OCI-LY7 (cell line): Measurements from ENCODE around the gene SURF4. TPM values are rescaled to one million over a fixed set of nuclear protein-coding genes. Genes with fewer than 3 reads are reported as not detected.

Experiments used
- BruUV-seq: library from RNA; stranded (reverse); fragments of 400-500 nt; replicated peaks from 2 replicates; lab custom pipeline; 2021; lab: Mats Ljungman, UMichigan
- CTCF ChIA-PET: fragments of 300-600 bp; sonication (Branson Sonifier 250); formaldehyde crosslinking; loops from one replicate; lab custom pipeline; 2022; ENCODE audit warnings: antibody characterized with exemption; ENCODE audit not compliant: unreplicated experiment; lab: Charles Lee
- POLR2A ChIA-PET: fragments of 300-600 bp; sonication (Branson Sonifier 250); formaldehyde crosslinking; loops from one replicate; lab custom pipeline; 2022; ENCODE audit warnings: antibody characterized with exemption; lab: Charles Lee
- DNase-seq: peaks from one replicate; pipeline ENCODE4 v3.0.0-alpha.2; 2015; ENCODE audit warnings: low spot score
- H2AFZ ChIP-seq: fragments of 200-600 bp; sonication (generic), shearing (Covaris generic); 2 replicates; pipeline ENCODE4 v1.6.1; 2014; ENCODE audit warnings: mild to moderate bottlenecking, antibody characterized with exemption, low read length, moderate library complexity
- H3K27ac ChIP-seq: fragments of 200-600 bp; sonication (generic); 2 replicates; pipeline ENCODE4 v1.5.1; 2014; ENCODE audit warnings: mixed run types, low read depth, mild to moderate bottlenecking, moderate library complexity, low read length, inconsistent platforms; ENCODE audit not compliant: poor library complexity, severe bottlenecking
- H3K36me3 ChIP-seq: fragments of 200-600 bp; sonication (generic); 2 replicates; pipeline ENCODE4 v1.6.1; 2014; ENCODE audit warnings: mild to moderate bottlenecking, antibody characterized with exemption, low read length, moderate library complexity, mixed read lengths; ENCODE audit not compliant: insufficient read depth
- H3K4me1 ChIP-seq: fragments of 200-600 bp; sonication (generic); 2 replicates; pipeline ENCODE4 v1.5.1; 2014; ENCODE audit warnings: mild to moderate bottlenecking, low read length; ENCODE audit not compliant: insufficient read depth, poor library complexity, severe bottlenecking
- H3K4me2 ChIP-seq: fragments of 200-600 bp; sonication (generic); 2 replicates; pipeline ENCODE4 v1.6.1; 2014; ENCODE audit warnings: mild to moderate bottlenecking, low read length
- H3K4me3 ChIP-seq: fragments of 200-600 bp; sonication (generic); 2 replicates; pipeline ENCODE4 v1.5.1; 2014; ENCODE audit warnings: mild to moderate bottlenecking, low read depth, low read length; ENCODE audit not compliant: poor library complexity, severe bottlenecking
- H3K79me2 ChIP-seq: fragments of 200-600 bp; sonication (generic); 2 replicates; pipeline ENCODE4 v1.6.1; 2016; ENCODE audit warnings: low read depth, mild to moderate bottlenecking, low read length, moderate library complexity, mixed read lengths; ENCODE audit not compliant: insufficient read depth
- H3K9me2 ChIP-seq: fragments of 200-600 bp; sonication (generic); 2 replicates; pipeline ENCODE4 v1.6.1; 2016; ENCODE audit warnings: mild to moderate bottlenecking, low read length, mixed read lengths; ENCODE audit not compliant: insufficient read depth
- H3K9me3 ChIP-seq: fragments of 200-600 bp; sonication (generic); 2 replicates; pipeline ENCODE4 v1.6.1; 2014; ENCODE audit warnings: mild to moderate bottlenecking, mixed run types, low read length, mixed read lengths
- H4K20me1 ChIP-seq: fragments of 200-600 bp; sonication (generic); 2 replicates; pipeline ENCODE4 v1.6.1; 2014; ENCODE audit warnings: mild to moderate bottlenecking, antibody characterized with exemption, low read length, moderate library complexity, mixed read lengths; ENCODE audit not compliant: insufficient read depth
- EZH2phosphoT487 ChIP-seq: fragments of 200-600 bp; sonication (generic); IDR thresholded peaks from 2 replicates; pipeline ENCODE4 v1.6.1; 2018; ENCODE audit warnings: low read depth, borderline replicate concordance, mild to moderate bottlenecking, mixed run types, antibody characterized with exemption, low read length, moderate library complexity, mixed read lengths
- intact Hi-C: fragments of 100-400 bp; cut with micrococcal nuclease; formaldehyde crosslinking; loops from one replicate; pipeline ENCODE4 v1.10.0; 2022; ENCODE audit not compliant: unreplicated experiment
- small RNA-seq: library from RNA; depleted of rRNA; stranded (forward); fragments of <200 nt; gene quantifications from one replicate; pipeline ENCODE3, GENCODE V24; 2014
- total RNA-seq, 2 experiments: library from RNA; depleted of rRNA in 1 of 2; stranded (reverse); fragments of >200 nt in 1 of 2; shearing (Covaris generic) in 1 of 2; gene quantifications; 2 replicates each; pipeline ENCODE4 v1.2.3, GENCODE V29; 2014 to 2022
- TF ChIP-seq, protein P1 (sequence below): fragments of 200-600 bp; sonication (generic); conservative IDR thresholded peaks from 2 replicates; pipeline ENCODE4 v1.5.1; 2014; ENCODE audit warnings: mild to moderate bottlenecking, antibody characterized with exemption, low read length, moderate library complexity, mixed read lengths

Gene SURF4
- total RNA-seq, 2 experiments from 2014 or later, result 75.5 to 92.3 TPM

DNA sequence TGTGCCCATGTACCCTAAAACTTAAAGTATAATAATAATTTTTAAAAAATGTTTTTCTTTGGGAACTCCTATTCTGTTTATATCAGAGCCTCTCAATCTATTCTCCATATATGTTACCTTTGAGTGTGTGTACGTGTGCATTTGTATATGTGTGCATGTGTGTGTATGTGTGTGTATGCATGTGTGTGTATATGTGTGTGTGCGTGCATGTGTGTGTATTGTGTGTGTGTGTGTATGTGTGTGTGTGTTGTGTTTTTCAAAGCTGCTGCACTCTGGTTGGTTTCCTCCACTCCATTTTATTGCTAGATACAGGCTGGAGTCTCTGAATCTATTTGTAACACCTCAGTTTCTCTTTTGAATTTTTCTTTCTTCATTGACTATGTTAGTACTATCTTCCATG, 59.9 kb downstream of the SURF4 start:
- BruUV-seq, result no TSS peak

More for the DNA sequence above, 59.9 kb downstream of the SURF4 start:
- ChIA-PET POLR2A (no interaction called here), CTCF (no interaction called here)
- Histone ChIP-seq H2AFZ (no peak overlapping the region), H3K4me1 (no peaks in the 10 kb centered on the region), H3K36me3 (no peaks in the 10 kb centered on the region), H4K20me1 (no peaks in the 10 kb centered on the region), H3K79me2 (no peaks in the 10 kb centered on the region), H3K9me3 (no peaks in the 10 kb centered on the region), H3K27ac (no peak overlapping the region), H3K4me3 (no peak overlapping the region), H3K9me2 (no peaks in the 10 kb centered on the region), H3K4me2 (no peak overlapping the region)
- TF ChIP-seq, protein P1, sequence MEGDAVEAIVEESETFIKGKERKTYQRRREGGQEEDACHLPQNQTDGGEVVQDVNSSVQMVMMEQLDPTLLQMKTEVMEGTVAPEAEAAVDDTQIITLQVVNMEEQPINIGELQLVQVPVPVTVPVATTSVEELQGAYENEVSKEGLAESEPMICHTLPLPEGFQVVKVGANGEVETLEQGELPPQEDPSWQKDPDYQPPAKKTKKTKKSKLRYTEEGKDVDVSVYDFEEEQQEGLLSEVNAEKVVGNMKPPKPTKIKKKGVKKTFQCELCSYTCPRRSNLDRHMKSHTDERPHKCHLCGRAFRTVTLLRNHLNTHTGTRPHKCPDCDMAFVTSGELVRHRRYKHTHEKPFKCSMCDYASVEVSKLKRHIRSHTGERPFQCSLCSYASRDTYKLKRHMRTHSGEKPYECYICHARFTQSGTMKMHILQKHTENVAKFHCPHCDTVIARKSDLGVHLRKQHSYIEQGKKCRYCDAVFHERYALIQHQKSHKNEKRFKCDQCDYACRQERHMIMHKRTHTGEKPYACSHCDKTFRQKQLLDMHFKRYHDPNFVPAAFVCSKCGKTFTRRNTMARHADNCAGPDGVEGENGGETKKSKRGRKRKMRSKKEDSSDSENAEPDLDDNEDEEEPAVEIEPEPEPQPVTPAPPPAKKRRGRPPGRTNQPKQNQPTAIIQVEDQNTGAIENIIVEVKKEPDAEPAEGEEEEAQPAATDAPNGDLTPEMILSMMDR, result no peak
- no peak for TF ChIP-seq EZH2phosphoT487
- intact Hi-C loops, result no loop called here
- no peak for DNase-seq

Small RNAs within 50 kb of the gene (small RNA-seq; reads per million reads assigned to genes)
- gene RF00019, result not detected
- gene SNORD24, result not detected
- gene SNORD36A, result not detected
- not detected for gene SNORD36B
- gene SNORD36C, result not detected

Other genes starting within 250 kb of the SURF4 start
- gene GBGT1, start 212.1 kb downstream of the SURF4 start, total RNA-seq (2014; rRNA removed; shearing (Covaris generic)), result 2.1 and 2.6 TPM in 2 replicates
- 3.9 and 5.9 TPM in 2 replicates for gene GBGT1, start 212.1 kb downstream of the SURF4 start, total RNA-seq (2022)
- gene OBP2B, start 166.8 kb downstream of the SURF4 start, total RNA-seq (2014; rRNA removed; shearing (Covaris generic)), result not detected in 2 replicates
- gene OBP2B, start 166.8 kb downstream of the SURF4 start, total RNA-seq (2022), result not detected in 2 replicates
- not detected in 2 replicates for gene ABO, start 100.9 kb downstream of the SURF4 start, total RNA-seq (2014; rRNA removed; shearing (Covaris generic))
- not detected in 2 replicates for gene ABO, start 100.9 kb downstream of the SURF4 start, total RNA-seq (2022)
- gene SURF6, start 39.9 kb downstream of the SURF4 start, total RNA-seq (2014; rRNA removed; shearing (Covaris generic)), result 19.2 and 33.9 TPM in 2 replicates
- gene SURF6, start 39.9 kb downstream of the SURF4 start, total RNA-seq (2022), result 21.0 and 27.8 TPM in 2 replicates
- gene MED22, start 27.9 kb downstream of the SURF4 start, total RNA-seq (2014; rRNA removed; shearing (Covaris generic)), result 39.6 and 62.1 TPM in 2 replicates
- gene MED22, start 27.9 kb downstream of the SURF4 start, total RNA-seq (2022), result 48.7 and 52.0 TPM in 2 replicates
- 2,961 and 2,981 TPM in 2 replicates for gene RPL7A, start 27.8 kb downstream of the SURF4 start, total RNA-seq (2014; rRNA removed; shearing (Covaris generic))
- 2,867 and 2,915 TPM in 2 replicates for gene RPL7A, start 27.8 kb downstream of the SURF4 start, total RNA-seq (2022)
- gene SURF1, start 19.6 kb downstream of the SURF4 start, total RNA-seq (2014; rRNA removed; shearing (Covaris generic)), result 22.9 and 34.6 TPM in 2 replicates
- 34.2 and 38.9 TPM in 2 replicates for gene SURF1, start 19.6 kb downstream of the SURF4 start, total RNA-seq (2022)
- 19.0 and 32.5 TPM in 2 replicates for gene SURF2, start 19.5 kb downstream of the SURF4 start, total RNA-seq (2014; rRNA removed; shearing (Covaris generic))
- 13.2 and 19.7 TPM in 2 replicates for gene SURF2, start 19.5 kb downstream of the SURF4 start, total RNA-seq (2022)
- gene STKLD1, start 306 bp upstream of the SURF4 start, total RNA-seq (2014; rRNA removed; shearing (Covaris generic)), result 0.05 and 1.7 TPM in 2 replicates
- 0.81 and 1.4 TPM in 2 replicates for gene STKLD1, start 306 bp upstream of the SURF4 start, total RNA-seq (2022)
- gene REXO4, start 42.0 kb upstream of the SURF4 start, total RNA-seq (2014; rRNA removed; shearing (Covaris generic)), result 33.6 and 35.7 TPM in 2 replicates
- gene REXO4, start 42.0 kb upstream of the SURF4 start, total RNA-seq (2022), result 40.6 and 45.5 TPM in 2 replicates
- 6.2 and 6.6 TPM in 2 replicates for gene ADAMTS13, start 46.3 kb upstream of the SURF4 start, total RNA-seq (2014; rRNA removed; shearing (Covaris generic))
- 18.1 and 18.5 TPM in 2 replicates for gene ADAMTS13, start 46.3 kb upstream of the SURF4 start, total RNA-seq (2022)
- 14.9 and 17.2 TPM in 2 replicates for gene CACFD1, start 83.9 kb upstream of the SURF4 start, total RNA-seq (2014; rRNA removed; shearing (Covaris generic))
- gene CACFD1, start 83.9 kb upstream of the SURF4 start, total RNA-seq (2022), result 16.7 and 19.2 TPM in 2 replicates
- 45.2 and 52.9 TPM in 2 replicates for gene SLC2A6, start 103.0 kb upstream of the SURF4 start, total RNA-seq (2014; rRNA removed; shearing (Covaris generic))
- 42.1 and 51.0 TPM in 2 replicates for gene SLC2A6, start 103.0 kb upstream of the SURF4 start, total RNA-seq (2022)
- gene MYMK, start 148.9 kb upstream of the SURF4 start, total RNA-seq (2014; rRNA removed; shearing (Covaris generic)), result not detected in 2 replicates
- gene MYMK, start 148.9 kb upstream of the SURF4 start, total RNA-seq (2022), result not detected in 2 replicates
- 0.88 and 1.0 TPM in 2 replicates for gene ADAMTSL2, start 158.6 kb upstream of the SURF4 start, total RNA-seq (2014; rRNA removed; shearing (Covaris generic))
- not detected in 2 replicates for gene ADAMTSL2, start 158.6 kb upstream of the SURF4 start, total RNA-seq (2022)
- 7.8 and 8.9 TPM in 2 replicates for gene FAM163B, start 233.3 kb upstream of the SURF4 start, total RNA-seq (2014; rRNA removed; shearing (Covaris generic))
- 2.6 and 3.6 TPM in 2 replicates for gene FAM163B, start 233.3 kb upstream of the SURF4 start, total RNA-seq (2022)